GM20431 (cell line): ENCODE measurements around the gene IL1R2.

Experiments used
- in situ Hi-C: fragments of 300-500 bp; cut with MseI, MboI; formaldehyde crosslinking; loops from one replicate; pipeline ENCODE4 v1.15.0; 2020; ENCODE audit warnings: low sequenced_read_pairs; ENCODE audit not compliant: unreplicated experiment

Gene IL1R2

DNA sequence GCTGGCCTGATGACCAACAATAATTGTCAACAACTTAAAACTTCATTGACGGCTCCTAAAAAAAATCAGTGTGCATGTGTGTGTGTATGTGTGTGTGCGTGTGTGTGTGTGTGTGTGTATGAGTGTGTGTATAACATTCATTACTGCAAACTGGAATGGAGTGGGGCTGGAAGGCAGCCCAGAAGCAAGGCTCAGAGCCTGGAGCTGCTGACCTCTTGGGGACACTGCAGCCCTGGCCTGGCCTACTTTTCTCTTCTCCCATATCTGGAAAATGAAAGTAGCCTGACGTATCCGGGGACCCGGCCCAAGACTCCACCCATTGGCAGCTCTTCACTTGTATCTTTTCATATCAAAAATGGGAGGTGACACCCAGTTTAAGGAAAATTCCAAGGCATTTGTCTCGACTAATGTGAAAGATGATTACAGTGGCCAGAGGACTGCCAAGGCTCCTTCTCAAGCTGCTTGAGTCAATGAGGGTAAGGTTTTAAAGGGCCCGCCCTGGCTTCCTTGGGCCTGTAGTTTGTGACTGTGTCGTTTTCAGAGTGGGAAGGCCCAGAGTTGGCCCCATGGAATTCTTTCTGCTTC lies 78.4 kb downstream of the IL1R2 start:
- in situ Hi-C loops: no loop called here

DNA sequence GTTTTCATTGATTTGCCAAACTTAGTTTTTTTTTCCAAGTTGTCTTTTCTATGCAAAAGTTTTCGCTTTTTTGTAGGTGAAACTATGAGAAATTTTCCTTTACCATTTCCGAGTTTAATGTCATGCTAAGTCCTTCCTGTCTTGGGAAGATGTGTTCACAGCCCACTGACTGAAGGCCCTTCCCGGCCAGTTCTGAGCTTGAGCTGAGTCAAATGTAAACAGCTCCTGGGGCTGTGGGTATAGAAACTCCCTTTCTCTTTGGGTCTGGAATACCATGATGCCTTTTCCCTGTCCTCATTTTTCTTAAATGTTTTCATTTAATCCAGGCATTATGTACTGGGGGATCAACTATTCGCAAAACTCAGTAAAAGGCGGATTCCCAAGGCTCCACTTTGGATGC lies 81.0 kb downstream of the IL1R2 start:
- in situ Hi-C loops: no loop called here

DNA sequence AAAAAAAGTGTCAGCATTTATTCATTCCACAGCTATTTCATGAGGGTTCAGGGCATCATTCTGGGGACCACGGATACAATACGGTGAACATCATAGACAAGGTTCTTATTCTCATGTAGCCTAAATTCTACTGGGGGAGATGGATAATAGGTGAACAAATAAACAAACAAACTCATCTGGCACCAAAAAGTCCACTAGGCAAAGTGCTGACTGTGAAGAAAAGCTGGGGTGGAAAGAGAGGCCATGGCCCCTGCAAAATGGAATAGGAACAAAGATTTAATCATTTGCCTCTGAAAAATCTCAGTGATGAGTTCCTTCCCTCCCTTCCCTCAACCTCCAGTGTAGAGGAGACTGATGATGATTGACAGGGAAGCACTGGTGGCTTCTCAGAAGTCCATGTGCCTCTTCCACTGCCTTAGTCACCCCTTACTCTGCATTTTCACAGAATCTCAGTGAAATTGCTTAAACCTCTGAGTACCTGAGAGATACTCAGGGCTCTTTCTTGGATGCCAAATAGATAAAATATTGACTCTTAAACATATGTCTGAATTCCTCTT lies 81.5 kb downstream of the IL1R2 start:
- in situ Hi-C loops: no loop called here

- in situ Hi-C loops: no loop called here
Observed at GRCh38 chr2:102074152-102074783, 82.5 kb downstream of the IL1R2 start.

- in situ Hi-C loops: no loop called here
Observed at GRCh38 chr2:102075479-102075878, 83.7 kb downstream of the IL1R2 start.

DNA sequence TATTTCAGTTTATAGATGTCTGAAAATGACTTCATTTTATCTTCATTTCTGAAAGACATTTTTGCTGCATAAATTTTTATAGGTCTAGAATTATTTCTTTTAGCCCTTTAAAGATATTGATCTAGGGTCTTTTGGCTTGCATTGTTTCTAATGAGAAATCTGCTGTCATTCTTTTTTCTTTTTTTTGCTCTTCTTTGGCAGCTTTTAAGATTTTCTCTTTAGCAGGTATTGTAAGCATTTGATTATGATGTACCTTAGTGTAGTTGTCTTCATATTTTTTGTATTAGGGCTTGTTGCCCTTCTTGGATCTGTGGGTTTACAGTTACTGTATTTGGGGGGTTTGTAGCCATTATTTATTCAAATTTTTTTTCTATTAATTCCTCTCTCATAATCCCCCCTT lies 84.8 kb downstream of the IL1R2 start:
- in situ Hi-C loops: no loop called here
